GM18868 (cell line): ENCODE results near the gene MTLN.
"Not testable (repeated sequence)": the region's sequence is repeated elsewhere in the genome, so short reads cannot be mapped to it uniquely, and the experiment has no call there.

Source experiments
- ATAC-seq: cut with Tn5 transposase; IDR thresholded peaks from one replicate; pipeline ENCODE4 v1.9.1; 2021; ENCODE audit warnings: mild to moderate bottlenecking, moderate library complexity; ENCODE audit not compliant: unreplicated experiment

The MTLN gene

GRCh38 chr2:110204408-110205385 is 7.7 kb downstream of the MTLN start, which contains the start of gene NPHP1:
NPHP1 (minus strand) TSS chr2:110205013; CDS start chr2:110204968, 45 bp downstream.
- peak; percentile 97 for ATAC-seq

- no peak for ATAC-seq
Measured at GRCh38 chr2:110198016-110198415, 14.3 kb downstream of the MTLN start.

DNA sequence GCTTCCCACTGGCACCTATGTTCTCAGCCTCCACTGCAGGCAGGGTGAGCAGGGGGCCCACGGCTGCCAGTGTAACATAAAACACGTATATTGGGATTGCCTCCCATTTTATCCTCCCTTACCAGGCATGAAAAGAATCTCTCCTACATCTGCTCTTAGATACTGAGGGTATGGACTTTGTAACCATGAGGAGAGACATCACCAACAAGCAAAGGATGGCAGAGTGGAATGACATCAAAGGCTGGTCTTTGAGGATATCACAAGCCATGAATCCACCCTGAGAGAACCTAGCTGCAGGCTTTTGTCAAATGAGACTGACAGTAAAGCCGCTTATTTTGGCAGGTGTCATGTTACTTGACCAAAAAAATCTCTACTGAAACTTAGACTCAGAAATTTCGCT is 14.9 kb downstream of the MTLN start:
- no peak for ATAC-seq

DNA sequence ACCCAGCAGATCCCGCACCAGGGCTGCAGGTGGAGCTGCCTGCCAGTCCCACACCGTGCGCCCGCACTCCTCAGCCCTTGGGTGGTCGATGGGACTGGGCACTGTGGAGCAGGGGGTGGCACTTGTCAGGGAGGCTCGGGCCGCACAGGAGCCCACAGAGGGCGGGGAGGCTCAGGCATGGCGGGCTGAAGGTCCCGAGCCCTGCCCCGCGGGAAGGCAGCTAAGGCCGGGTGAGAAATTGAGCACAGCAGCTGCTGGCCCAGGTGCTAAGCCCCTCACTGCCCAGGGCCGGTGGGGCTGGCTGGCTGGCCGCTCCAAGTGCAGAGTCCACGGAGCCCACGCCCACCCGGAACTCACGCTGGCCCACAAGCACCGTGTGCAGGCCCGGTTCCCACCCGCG is 22.2 kb downstream of the MTLN start:
- not testable (repeated sequence) for ATAC-seq

- no peak for ATAC-seq
Measured at GRCh38 chr2:110182449-110182848, 29.9 kb downstream of the MTLN start.

DNA sequence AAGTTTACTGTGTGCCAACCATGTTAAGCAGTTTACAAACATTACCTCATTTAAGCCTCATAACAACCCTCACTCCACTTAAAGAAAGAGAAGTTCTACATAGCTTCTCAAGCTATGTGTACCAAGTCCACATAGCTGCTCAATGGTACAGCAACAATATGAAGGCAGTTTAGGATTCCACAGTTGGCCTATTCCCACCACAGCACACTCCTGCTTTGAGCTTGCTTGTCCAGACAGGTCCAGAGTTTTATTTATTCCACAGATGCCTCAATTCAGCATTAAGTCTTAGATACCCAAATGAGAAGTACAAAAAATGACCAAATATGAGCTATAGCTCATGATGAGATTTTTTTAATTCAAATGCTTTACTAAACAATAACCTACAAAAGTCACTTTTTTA is 32.3 kb downstream of the MTLN start:
- no peak for ATAC-seq

GRCh38 chr2:110173523-110173922 is 38.8 kb downstream of the MTLN start:
- ATAC-seq = no peak

GRCh38 chr2:110172506-110172905 is 39.8 kb downstream of the MTLN start:
- ATAC-seq = no peak

- ATAC-seq = no peak
Measured at GRCh38 chr2:110170102-110170501, 42.2 kb downstream of the MTLN start.

DNA sequence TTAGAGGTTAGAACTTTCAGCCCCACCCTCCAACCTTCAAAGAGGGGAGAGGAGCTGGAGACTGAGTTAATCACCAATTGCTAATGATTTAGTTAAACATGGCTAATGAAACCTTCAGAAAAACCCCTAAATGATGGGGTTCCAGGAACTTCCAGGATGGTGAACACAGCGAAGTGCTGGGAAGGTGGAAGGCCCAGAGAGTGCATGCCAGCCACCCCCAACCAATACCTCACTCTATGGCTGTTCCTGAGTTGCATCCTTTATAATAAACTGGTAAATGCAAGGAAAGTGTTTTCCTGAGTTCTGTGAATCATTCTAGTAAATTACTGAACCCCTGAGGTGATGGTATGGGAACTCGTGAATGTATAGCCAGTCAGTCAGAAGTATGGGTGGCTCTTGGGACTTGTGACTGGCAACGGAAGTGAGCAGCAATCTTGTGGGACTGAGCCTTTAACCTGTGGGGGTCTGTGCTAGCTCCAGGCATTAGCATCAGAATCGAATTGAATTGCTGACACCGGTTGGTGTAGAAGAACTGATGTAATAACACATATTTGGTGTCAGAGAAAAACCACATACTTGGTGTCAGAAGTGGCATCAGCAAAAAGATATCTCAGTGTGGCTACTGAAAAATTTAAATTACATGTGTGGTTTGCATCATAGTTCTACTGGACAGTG is 44.9 kb downstream of the MTLN start:
- ATAC-seq = no peak

DNA sequence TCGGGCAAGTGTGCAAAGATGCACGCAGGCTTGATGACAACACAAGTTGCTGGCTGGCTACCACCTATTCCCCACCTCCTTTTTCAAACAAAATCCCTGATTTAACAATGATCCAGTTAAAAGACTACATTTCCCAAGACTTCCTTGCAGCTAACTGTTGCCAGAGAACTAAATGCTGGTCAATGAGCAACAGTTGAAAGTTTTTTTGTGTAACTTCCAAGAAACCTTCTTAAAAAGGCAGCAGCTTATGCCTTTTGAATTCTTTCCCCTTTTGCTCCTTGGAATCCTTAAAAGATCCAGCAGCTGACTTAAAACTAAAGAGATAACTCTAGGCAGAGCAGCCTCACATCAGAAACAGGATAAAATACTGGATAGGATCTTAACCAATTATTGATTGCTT is 46.1 kb downstream of the MTLN start:
- no peak for ATAC-seq
